Endothelial cell of umbilical vein (primary cell): Measurements from ENCODE around the gene PTPRE. TPM values are rescaled to one million over a fixed set of nuclear protein-coding genes. Genes with fewer than 3 reads are reported as not detected.
A peak's percentile ranks its signal among the peaks of the same experiment; 100 is the strongest.

Experiments
- BruUV-seq: library from RNA; stranded (reverse); fragments of 400-500 nt; replicated peaks from 2 replicates; lab custom pipeline; 2021; lab: Mats Ljungman, UMichigan
- CTCF ChIA-PET: fragments of 300-600, 350-600 bp; sonication (Branson Sonifier 250); formaldehyde crosslinking; loops from one replicate; lab custom pipeline; 2021; ENCODE audit warnings: antibody characterized with exemption, inconsistent platforms; lab: Charles Lee
- POLR2A ChIA-PET: fragments of 300-600, 350-600 bp; sonication (Branson Sonifier 250); formaldehyde crosslinking; loops from one replicate; lab custom pipeline; 2021; ENCODE audit warnings: antibody characterized with exemption, inconsistent platforms; lab: Charles Lee
- DNase-seq: peaks from one replicate; pipeline ENCODE4 v3.0.0-alpha.2; 2011; ENCODE audit warnings: low read depth, low spot score
- FAIRE-seq: peaks from 2 replicates; lab custom pipeline; 2011; peaks lifted over from hg19 to GRCh38; lab: Jason Lieb, UNC
- H2AFZ ChIP-seq: 2 replicates; pipeline ENCODE4 v1.6.0; 2012; ENCODE audit warnings: low read depth, low read length, control low read depth, inconsistent platforms
- H3K27ac ChIP-seq: 2 replicates; pipeline ENCODE4 v1.5.1; 2011; ENCODE audit warnings: low read depth, mild to moderate bottlenecking, control low read depth, low read length, moderate library complexity; ENCODE audit not compliant: insufficient read depth
- H3K27me3 ChIP-seq, 2 experiments: 2 replicates each; pipeline versions ENCODE4 v1.6.0 to v1.6.1; 2011; ENCODE audit warnings: low read length in 2 of 2, mixed read lengths in 1 of 2; ENCODE audit not compliant: control insufficient read depth in 2 of 2, insufficient read depth in 2 of 2
- H3K36me3 ChIP-seq, 2 experiments: 2 replicates in 1 of 2; 3 replicates in 1 of 2; pipeline ENCODE4 v1.5.1; 2011; ENCODE audit warnings: low read length in 2 of 2, mild to moderate bottlenecking in 1 of 2, moderate library complexity in 1 of 2; ENCODE audit not compliant: control insufficient read depth in 2 of 2, insufficient read depth in 2 of 2; ENCODE audit errors: extremely low read depth in 1 of 2
- H3K4me1 ChIP-seq: 3 replicates; pipeline ENCODE4 v1.5.1; 2011; ENCODE audit warnings: mild to moderate bottlenecking, low read length; ENCODE audit not compliant: control insufficient read depth, insufficient read depth; ENCODE audit errors: extremely low read depth
- H3K4me2 ChIP-seq: 2 replicates; pipeline ENCODE4 v1.6.1; 2011; ENCODE audit warnings: low read length, control low read depth, mixed read lengths; ENCODE audit not compliant: insufficient read depth
- H3K4me3 ChIP-seq, 3 experiments: fragments of 200-600 bp in 1 of 3; sonication (generic), shearing (Covaris generic) in 1 of 3; replicated peaks in 1 of 3; 2 replicates each; pipeline ENCODE4 v1.5.1; 2011 to 2016; ENCODE audit warnings: control low read depth in 3 of 3, low read length in 3 of 3, mild to moderate bottlenecking in 2 of 3, inconsistent platforms in 1 of 3, low read depth in 1 of 3, moderate library complexity in 1 of 3; ENCODE audit not compliant: insufficient read depth in 1 of 3
- H3K79me2 ChIP-seq: 2 replicates; pipeline ENCODE4 v1.6.0; 2012; ENCODE audit warnings: low read length, inconsistent platforms; ENCODE audit not compliant: control insufficient read depth, insufficient read depth
- H3K9ac ChIP-seq: replicated peaks from 2 replicates; pipeline ENCODE3; 2011; ENCODE audit warnings: low read length, control low read depth; ENCODE audit not compliant: insufficient read depth; ENCODE audit errors: extremely low read depth
- H3K9me1 ChIP-seq: replicated peaks from 3 replicates; pipeline ENCODE4 v1.6.0; 2011; ENCODE audit warnings: mild to moderate bottlenecking, low read length; ENCODE audit not compliant: control insufficient read depth, insufficient read depth; ENCODE audit errors: extremely low read depth
- H3K9me3 ChIP-seq: replicated peaks from 2 replicates; pipeline ENCODE4 v1.5.1; 2012; ENCODE audit warnings: low read length, inconsistent platforms; ENCODE audit not compliant: control insufficient read depth, insufficient read depth
- H4K20me1 ChIP-seq: replicated peaks from 2 replicates; pipeline ENCODE3; 2011; ENCODE audit warnings: mild to moderate bottlenecking, low read length; ENCODE audit not compliant: control insufficient read depth, insufficient read depth; ENCODE audit errors: extremely low read depth
- EZH2 ChIP-seq: IDR thresholded peaks from 2 replicates; pipeline ENCODE4 v1.6.1; 2012; ENCODE audit warnings: borderline replicate concordance, low read depth, mild to moderate bottlenecking, moderate library complexity, low read length, inconsistent platforms; ENCODE audit not compliant: severe bottlenecking
- FOS ChIP-seq: IDR thresholded peaks from 2 replicates; pipeline ENCODE4 v1.6.1; 2011; ENCODE audit warnings: mild to moderate bottlenecking, low read length, moderate library complexity, borderline replicate concordance; ENCODE audit not compliant: insufficient read depth
- GATA2 ChIP-seq: IDR thresholded peaks from 2 replicates; pipeline ENCODE4 v1.7.0; 2011; ENCODE audit warnings: low read depth, mild to moderate bottlenecking, moderate library complexity, mixed read lengths, low read length; ENCODE audit not compliant: insufficient read length, insufficient read depth
- JUN ChIP-seq: IDR thresholded peaks from 2 replicates; pipeline ENCODE4 v1.6.1; 2011; ENCODE audit warnings: borderline replicate concordance, low read depth; ENCODE audit not compliant: insufficient read length, insufficient read depth
- MYC ChIP-seq: IDR thresholded peaks from one replicate; pipeline ENCODE4 v1.6.1; 2011; ENCODE audit warnings: mild to moderate bottlenecking, low read depth, low read length
- POLR2A ChIP-seq: IDR thresholded peaks from 2 replicates; pipeline ENCODE4 v1.6.1; 2012; ENCODE audit warnings: low read depth, mild to moderate bottlenecking, control low read depth, low read length
- POLR2AphosphoS5 ChIP-seq: IDR thresholded peaks from 2 replicates; pipeline ENCODE4 v1.6.1; 2012; ENCODE audit warnings: low read depth, mild to moderate bottlenecking, control low read depth, low read length, moderate library complexity; ENCODE audit not compliant: insufficient read depth
- dilution Hi-C: fragments of 300-500 bp; cut with MboI; formaldehyde crosslinking; loops from one replicate; pipeline ENCODE4 v1.15.0; 2019; ENCODE audit warnings: low sequenced_read_pairs; ENCODE audit not compliant: extremely low pct_ligation_motif_present
- intact Hi-C: fragments of 100-400 bp; cut with micrococcal nuclease; formaldehyde crosslinking; loops from one replicate; pipeline ENCODE4 v1.10.0; 2022
- polyA plus RNA-seq, 4 experiments: library from polyadenylated mRNA; depleted of rRNA in 3 of 4; stranded (reverse) in 3 of 4; unstranded in 1 of 4; fragments of >200 nt; gene quantifications; 2 replicates each; pipeline versions ENCODE4 v1.2.1 to v1.2.3, GENCODE V29; 2011 to 2012; ENCODE audit warnings: missing spikeins in 1 of 4
- total RNA-seq: library from RNA; stranded (reverse); gene quantifications from 2 replicates; pipeline ENCODE4 v1.2.3, GENCODE V29; 2021
- TF ChIP-seq, protein P1 (sequence below): IDR thresholded peaks from 2 replicates; pipeline ENCODE4 v1.6.1; 2011; ENCODE audit not compliant: insufficient read depth, insufficient read length
- TF ChIP-seq, protein P2 (sequence below), 2 donors: IDR thresholded peaks; 1 replicate in 1 of 2; 2 replicates in 1 of 2; pipeline ENCODE4 v1.5.1; 2011; ENCODE audit warnings: low read length in 2 of 2, mild to moderate bottlenecking in 2 of 2, moderate library complexity in 2 of 2, control low read depth in 1 of 2, inconsistent platforms in 1 of 2, low read depth in 1 of 2; ENCODE audit not compliant: insufficient read depth in 1 of 2; ENCODE audit errors: extremely low read depth in 1 of 2

The PTPRE gene
- total and polyA plus RNA-seq, 2 donors (not counting 3 experiments of a cell fraction or from before 2014, with no cell fraction given) = 37.3 to 116 TPM

DNA sequence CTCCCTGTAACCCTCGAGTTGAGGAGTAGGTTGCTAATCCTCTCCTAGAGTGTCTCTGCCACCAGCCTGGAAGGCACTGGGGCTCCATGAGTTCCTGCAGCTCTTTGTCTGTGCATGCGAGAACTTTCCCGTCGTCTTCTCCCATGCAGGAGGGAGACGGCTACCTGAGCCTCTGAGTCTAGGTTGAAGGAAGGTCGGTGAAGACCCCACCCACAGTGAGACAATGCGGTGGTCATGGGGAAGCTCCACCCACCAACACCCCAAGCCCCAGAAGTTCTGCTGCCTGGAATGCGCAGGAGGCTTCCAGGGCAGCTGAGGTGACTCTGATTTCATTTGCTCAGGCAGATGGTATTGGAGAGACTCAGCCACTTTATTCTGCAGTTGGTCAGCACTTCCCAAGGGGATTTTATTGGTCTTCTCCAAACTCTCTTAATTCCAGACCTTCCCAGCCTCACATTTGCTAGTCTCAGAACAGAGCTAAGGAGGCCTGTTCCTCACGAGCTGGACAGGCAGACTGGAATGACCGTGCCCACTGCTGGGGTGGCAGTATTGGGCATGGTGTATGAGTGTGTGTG lies 36.5 kb downstream of the PTPRE start:
- intact Hi-C loops = loop anchor here (1.0 kb wide), 2 partner anchors 15 to 20 kb away; no protein-coding TSS in a partner anchor
- ChIA-PET POLR2A (no interaction called here), CTCF (interaction anchor here (0.7 to 3.0 kb wide), 9 partner anchors 9 to 126 kb away, joined by 3 to 14 read pairs (median 7); partner anchors contain the start of gene PTPRE)
- Histone ChIP-seq H3K27me3 (no peaks in the 10 kb centered on the region), H3K9ac (peak overlapping the region; percentile 68), H3K36me3 (no peaks in the 10 kb centered on the region), H3K9me3 (no peaks in the 10 kb centered on the region), H3K79me2 (peaks cover 3% of the 10 kb centered on the region), H3K27ac (peak overlapping the region; percentile 76), H3K4me2 (peak overlapping the region; percentile 41), H3K4me3 (no peak overlapping the region), H3K4me1 (peaks cover 73% of the 10 kb centered on the region), H2AFZ (no peak overlapping the region), H4K20me1 (no peaks in the 10 kb centered on the region), H3K9me1 (no peaks in the 10 kb centered on the region)
- TF ChIP-seq MYC = no peak
- TF ChIP-seq POLR2AphosphoS5 = no peak
- no peak for TF ChIP-seq JUN
- TF ChIP-seq EZH2 = no peak
- FAIRE-seq (peak; percentile 8), DNase-seq (no peak)
- dilution Hi-C loops = no loop called here
- BruUV-seq = TSS peak; percentile 27

DNA sequence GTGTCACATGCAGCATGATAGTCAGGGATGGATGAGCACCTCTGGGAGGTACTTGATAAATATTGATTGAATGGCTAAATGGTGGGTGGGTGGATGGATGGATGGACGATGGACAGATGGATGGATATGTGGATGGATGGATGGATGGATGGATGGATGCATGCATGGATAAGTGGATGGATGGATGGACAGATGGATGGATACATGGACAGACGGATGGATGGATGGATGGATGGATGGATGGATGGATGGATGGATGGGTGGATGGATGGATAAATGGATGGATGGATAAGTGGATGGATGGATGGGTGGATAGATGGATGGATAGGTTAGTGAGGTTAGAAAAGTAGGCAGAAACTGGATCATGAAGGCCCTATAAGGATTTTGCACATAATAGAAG lies 37.4 kb downstream of the PTPRE start:
- Histone ChIP-seq H4K20me1 (no peaks in the 10 kb centered on the region), H3K4me2 (no peak overlapping the region), H3K9ac (no peak overlapping the region), H2AFZ (no peak overlapping the region), H3K9me1 (no peaks in the 10 kb centered on the region), H3K4me1 (peaks cover 82% of the 10 kb centered on the region), H3K79me2 (peaks cover 3% of the 10 kb centered on the region), H3K27me3 (no peaks in the 10 kb centered on the region), H3K9me3 (no peaks in the 10 kb centered on the region), H3K27ac (peak overlapping the region; percentile 92), H3K4me3 (no peak overlapping the region), H3K36me3 (no peaks in the 10 kb centered on the region)
- ChIA-PET POLR2A (no interaction called here), CTCF (interaction anchor here (1.2 to 3.0 kb wide), 2 partner anchors 17 to 38 kb away, joined by 3 to 14 read pairs; partner anchors contain the start of gene PTPRE)
- DNase-seq (no peak), FAIRE-seq (no peak)
- dilution Hi-C loops (no loop called here), intact Hi-C loops (no loop called here)
- no TSS peak for BruUV-seq
- TF ChIP-seq POLR2AphosphoS5 (no peak), FOS (no peak), GATA2 (no peak), MYC (no peak), EZH2 (no peak), JUN (no peak), POLR2A (no peak)
- TF ChIP-seq, protein P1, sequence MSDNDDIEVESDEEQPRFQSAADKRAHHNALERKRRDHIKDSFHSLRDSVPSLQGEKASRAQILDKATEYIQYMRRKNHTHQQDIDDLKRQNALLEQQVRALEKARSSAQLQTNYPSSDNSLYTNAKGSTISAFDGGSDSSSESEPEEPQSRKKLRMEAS = no peak
- TF ChIP-seq, protein P2, sequence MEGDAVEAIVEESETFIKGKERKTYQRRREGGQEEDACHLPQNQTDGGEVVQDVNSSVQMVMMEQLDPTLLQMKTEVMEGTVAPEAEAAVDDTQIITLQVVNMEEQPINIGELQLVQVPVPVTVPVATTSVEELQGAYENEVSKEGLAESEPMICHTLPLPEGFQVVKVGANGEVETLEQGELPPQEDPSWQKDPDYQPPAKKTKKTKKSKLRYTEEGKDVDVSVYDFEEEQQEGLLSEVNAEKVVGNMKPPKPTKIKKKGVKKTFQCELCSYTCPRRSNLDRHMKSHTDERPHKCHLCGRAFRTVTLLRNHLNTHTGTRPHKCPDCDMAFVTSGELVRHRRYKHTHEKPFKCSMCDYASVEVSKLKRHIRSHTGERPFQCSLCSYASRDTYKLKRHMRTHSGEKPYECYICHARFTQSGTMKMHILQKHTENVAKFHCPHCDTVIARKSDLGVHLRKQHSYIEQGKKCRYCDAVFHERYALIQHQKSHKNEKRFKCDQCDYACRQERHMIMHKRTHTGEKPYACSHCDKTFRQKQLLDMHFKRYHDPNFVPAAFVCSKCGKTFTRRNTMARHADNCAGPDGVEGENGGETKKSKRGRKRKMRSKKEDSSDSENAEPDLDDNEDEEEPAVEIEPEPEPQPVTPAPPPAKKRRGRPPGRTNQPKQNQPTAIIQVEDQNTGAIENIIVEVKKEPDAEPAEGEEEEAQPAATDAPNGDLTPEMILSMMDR (IDR thresholded peaks at IDR 0.05; ENCODE audit: extremely low read depth in 1 of 2, insufficient read depth in 1 of 2, low read depth in 1 of 2, low read length in 2 of 2) = no peak
